IMR-90 (cell line): ENCODE results near the gene MGAT4C. TPM values are rescaled to one million over a fixed set of nuclear protein-coding genes. Genes with fewer than 3 reads are reported as not detected.

Source experiments
- ATAC-seq: fragments of 200-7000 bp; cut with Tn5 transposase; 2 replicates; pipeline ENCODE4 v1.9.1; 2020; ENCODE audit warnings: low read depth, mild to moderate bottlenecking, moderate library complexity
- BruUV-seq: library from RNA; stranded (reverse); fragments of 400-500 nt; replicated peaks from 2 replicates; lab custom pipeline; 2021; lab: Mats Ljungman, UMichigan
- CTCF ChIA-PET: fragments of 300-600 bp; formaldehyde crosslinking; extraction: SDS; loops from one replicate; lab custom pipeline; 2021; ENCODE audit warnings: antibody characterized with exemption; lab: Yijun Ruan, JAX
- POLR2A ChIA-PET: fragments of 300-600 bp; sonication (Branson Sonifier 250); formaldehyde crosslinking; loops from one replicate; lab custom pipeline; 2022; ENCODE audit warnings: antibody characterized with exemption; ENCODE audit not compliant: unreplicated experiment; lab: Charles Lee
- DNase-seq: peaks from one replicate; pipeline ENCODE4 v3.0.0; 2013
- H2AFZ ChIP-seq: replicated peaks from 2 replicates; pipeline ENCODE3; 2013; ENCODE audit warnings: low read length, mild to moderate bottlenecking; ENCODE audit not compliant: poor library complexity
- H2AK5ac ChIP-seq: 2 replicates; pipeline ENCODE4 v1.6.1; 2013; ENCODE audit warnings: low read depth, low read length, inconsistent platforms
- H2AK9ac ChIP-seq: replicated peaks from 2 replicates; pipeline ENCODE3; 2013; ENCODE audit warnings: mild to moderate bottlenecking, low read depth, low read length, moderate library complexity; ENCODE audit not compliant: poor library complexity
- H2BK120ac ChIP-seq: 2 replicates; pipeline ENCODE4 v1.6.1; 2013; ENCODE audit warnings: low read depth, low read length, inconsistent platforms
- H2BK15ac ChIP-seq: 3 replicates; pipeline ENCODE4 v1.6.1; 2013; ENCODE audit warnings: low read depth, low read length, inconsistent platforms
- H2BK20ac ChIP-seq: 2 replicates; pipeline ENCODE4 v1.6.1; 2013; ENCODE audit warnings: low read depth, mild to moderate bottlenecking, inconsistent platforms, low read length, moderate library complexity
- H2BK5ac ChIP-seq: 2 replicates; pipeline ENCODE4 v1.6.1; 2013; ENCODE audit warnings: mild to moderate bottlenecking, low read depth, low read length, inconsistent platforms; ENCODE audit not compliant: poor library complexity, severe bottlenecking
- H3K14ac ChIP-seq: replicated peaks from 2 replicates; pipeline ENCODE4 v1.6.1; 2013; ENCODE audit warnings: low read depth, low read length, inconsistent platforms
- H3K18ac ChIP-seq: 2 replicates; pipeline ENCODE4 v1.6.1; 2013; ENCODE audit warnings: low read depth, low read length, control low read depth
- H3K23ac ChIP-seq: 2 replicates; pipeline ENCODE4 v1.6.1; 2013; ENCODE audit warnings: low read depth, low read length, inconsistent platforms
- H3K27ac ChIP-seq: 2 replicates; pipeline ENCODE4 v1.5.1; 2013; ENCODE audit warnings: mild to moderate bottlenecking, control low read depth, low read length; ENCODE audit not compliant: insufficient read depth
- H3K27me3 ChIP-seq: 2 replicates; pipeline ENCODE4 v1.6.1; 2013; ENCODE audit warnings: low read length; ENCODE audit not compliant: control insufficient read depth, insufficient read depth
- H3K36me3 ChIP-seq: 2 replicates; pipeline ENCODE4 v1.6.1; 2013; ENCODE audit warnings: low read length, mixed read lengths; ENCODE audit not compliant: control insufficient read depth, insufficient read depth
- H3K4ac ChIP-seq: 2 replicates; pipeline ENCODE4 v1.6.1; 2013; ENCODE audit warnings: low read depth, low read length, inconsistent platforms
- H3K4me1 ChIP-seq: 2 replicates; pipeline ENCODE4 v1.6.1; 2013; ENCODE audit warnings: low read length, mixed read lengths; ENCODE audit not compliant: control insufficient read depth, insufficient read depth
- H3K4me2 ChIP-seq: 2 replicates; pipeline ENCODE4 v1.6.1; 2013; ENCODE audit warnings: low read depth, mild to moderate bottlenecking, control low read depth, low read length, moderate library complexity
- H3K4me3 ChIP-seq: 2 replicates; pipeline ENCODE4 v1.5.1; 2013; ENCODE audit warnings: low read depth, mild to moderate bottlenecking, control low read depth, low read length, moderate library complexity; ENCODE audit not compliant: insufficient read depth
- H3K56ac ChIP-seq: 2 replicates; pipeline ENCODE4 v1.6.1; 2013; ENCODE audit warnings: low read length, inconsistent platforms; ENCODE audit not compliant: insufficient read depth; ENCODE audit errors: extremely low read depth
- H3K79me1 ChIP-seq, 2 experiments: 2 replicates each; pipeline ENCODE4 v1.6.1; 2013; ENCODE audit warnings: low read length in 2 of 2, inconsistent platforms in 1 of 2, low read depth in 1 of 2
- H3K9ac ChIP-seq: 2 replicates; pipeline ENCODE4 v1.6.1; 2013; ENCODE audit warnings: low read depth, low read length, control low read depth
- H3K9me1 ChIP-seq: 2 replicates; pipeline ENCODE4 v1.6.1; 2013; ENCODE audit warnings: low read length, inconsistent platforms; ENCODE audit not compliant: insufficient read depth
- H3K9me3 ChIP-seq: 2 replicates; pipeline ENCODE4 v1.6.1; 2013; ENCODE audit warnings: low read length; ENCODE audit not compliant: control insufficient read depth, insufficient read depth
- H4K20me1 ChIP-seq: 2 replicates; pipeline ENCODE4 v1.6.1; 2013; ENCODE audit warnings: low read length, inconsistent platforms; ENCODE audit not compliant: insufficient read depth
- H4K5ac ChIP-seq: 2 replicates; pipeline ENCODE4 v1.6.1; 2013; ENCODE audit warnings: mild to moderate bottlenecking, low read depth, low read length, control low read depth
- H4K8ac ChIP-seq, 2 experiments: 2 replicates each; pipeline ENCODE4 v1.6.1; 2013; ENCODE audit warnings: low read depth in 2 of 2, low read length in 2 of 2, control low read depth in 1 of 2, inconsistent platforms in 1 of 2
- H4K91ac ChIP-seq: 2 replicates; pipeline ENCODE4 v1.6.1; 2013; ENCODE audit warnings: low read depth, low read length, inconsistent platforms; ENCODE audit not compliant: insufficient read depth
- FOS ChIP-seq: fragments of 150-350 bp; IDR thresholded peaks from 2 replicates; pipeline ENCODE4 v1.6.1; 2016; ENCODE audit warnings: low read depth, low read length
- RAD21 ChIP-seq: IDR thresholded peaks from 2 replicates; pipeline ENCODE4 v1.6.1; 2012; ENCODE audit warnings: low read length, improper control_type of control experiment
- WGBS, 2 experiments: methylation state at CpG; one replicate each; pipeline versions ENCODE4 v1.1.5 to v1.1.7; 2013; ENCODE audit warnings: missing lambda C conversion rate in 2 of 2; ENCODE audit not compliant: insufficient read length in 1 of 2; ENCODE audit errors: extremely low coverage in 2 of 2; 5-methylcytosine and 5-hydroxymethylcytosine counted together
- dilution Hi-C: fragments of 300-500 bp; cut with HindIII; formaldehyde crosslinking; loops from one replicate; pipeline ENCODE4 v1.14.3; 2018; ENCODE audit warnings: low sequenced_read_pairs; ENCODE audit not compliant: unreplicated experiment
- in situ Hi-C: fragments of 300-500 bp; cut with MboI; formaldehyde crosslinking; loops from 3 replicates; pipeline ENCODE4 v1.14.3; 2019; ENCODE audit warnings: low sequenced_read_pairs, inconsistent platforms, mixed read lengths
- intact Hi-C: fragments of 100-400 bp; cut with micrococcal nuclease; formaldehyde crosslinking; loops from 2 replicates; pipeline ENCODE4 v1.10.0; 2022
- polyA plus RNA-seq, 3 experiments: library from polyadenylated mRNA; depleted of rRNA; stranded (reverse); fragments of >200 nt; gene quantifications; 2 replicates each; pipeline ENCODE4 v1.2.3, GENCODE V29; 2012; ENCODE audit warnings: low replicate concordance in 1 of 3
- total RNA-seq: library from RNA; depleted of rRNA; stranded (reverse); fragments of >200 nt; gene quantifications from 2 replicates; pipeline ENCODE4 v1.2.3, GENCODE V29; 2012

MGAT4C gene
- total and polyA plus RNA-seq, 2 of the 4 experiments (the other 2 are of a cell fraction), result not detected

DNA sequence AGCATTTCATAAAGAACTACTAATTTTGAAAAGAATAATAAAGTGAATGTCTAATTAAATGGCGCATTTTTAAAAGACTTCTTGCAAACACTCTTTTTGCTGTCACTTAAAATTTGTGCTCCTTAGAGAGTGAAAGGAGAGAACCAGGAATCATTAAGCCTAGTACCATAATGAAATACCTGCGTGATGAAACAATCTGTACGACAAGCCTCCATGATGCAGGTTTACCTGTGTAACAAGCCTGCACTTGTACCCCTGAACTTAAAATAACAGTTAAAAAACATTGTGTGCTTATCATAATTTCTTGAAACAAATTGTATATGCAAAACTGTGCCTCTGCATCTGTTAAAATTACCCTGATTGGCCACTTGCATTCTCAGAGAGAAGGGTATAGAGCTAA lies 108.1 kb downstream of the MGAT4C start:
- Histone ChIP-seq H2BK120ac (no peak overlapping the region), H3K56ac (no peak overlapping the region), H3K27ac (no peak overlapping the region), H2BK5ac (no peak overlapping the region), H2BK20ac (no peak overlapping the region), H3K36me3 (no peaks in the 10 kb centered on the region), H3K23ac (no peak overlapping the region), H4K8ac (no peak overlapping the region), H2AFZ (no peak overlapping the region), H3K27me3 (no peaks in the 10 kb centered on the region), H3K9me3 (no peaks in the 10 kb centered on the region), H3K4me2 (no peak overlapping the region), H4K91ac (no peak overlapping the region), H3K4ac (no peak overlapping the region), H3K9ac (no peak overlapping the region), H3K18ac (no peak overlapping the region), H4K20me1 (no peaks in the 10 kb centered on the region), H2AK9ac (no peak overlapping the region), H3K4me3 (no peak overlapping the region), H2BK15ac (no peak overlapping the region), H3K79me1 (no peaks in the 10 kb centered on the region), H4K5ac (no peak overlapping the region), H3K9me1 (no peaks in the 10 kb centered on the region), H2AK5ac (no peak overlapping the region), H3K4me1 (no peaks in the 10 kb centered on the region), H3K14ac (no peak overlapping the region)
- in situ Hi-C loops, result no loop called here
- POLR2A ChIA-PET, result no interaction called here
- ATAC-seq (no peak), DNase-seq (no peak)
- intact Hi-C loops, result no loop called here
- CTCF ChIA-PET, result no interaction called here
- no TSS peak for BruUV-seq
- WGBS, 2 experiments, result no CpG with 5 or more reads among the region's 3 CpGs
- TF ChIP-seq RAD21 (no peak), FOS (no peak)
- dilution Hi-C loops, result no loop called here
